Mammary epithelial cell (primary cell): ENCODE results near the gene ACKR4.

Experiments
- EZH2 ChIP-seq: IDR thresholded peaks from 2 replicates; pipeline ENCODE4 v1.6.1; 2012; ENCODE audit warnings: low read length, inconsistent platforms, borderline replicate concordance
- TF ChIP-seq, protein P1 (sequence below), 2 donors: IDR thresholded peaks in 1 of 2; conservative IDR thresholded peaks in 1 of 2; 2 replicates each; pipeline ENCODE4 v1.5.1; 2011 to 2012; ENCODE audit warnings: inconsistent platforms in 2 of 2, low read length in 2 of 2, mild to moderate bottlenecking in 2 of 2, control low read depth in 1 of 2, low read depth in 1 of 2; ENCODE audit not compliant: insufficient read depth in 1 of 2; ENCODE audit errors: extremely low read depth in 1 of 2

DNA sequence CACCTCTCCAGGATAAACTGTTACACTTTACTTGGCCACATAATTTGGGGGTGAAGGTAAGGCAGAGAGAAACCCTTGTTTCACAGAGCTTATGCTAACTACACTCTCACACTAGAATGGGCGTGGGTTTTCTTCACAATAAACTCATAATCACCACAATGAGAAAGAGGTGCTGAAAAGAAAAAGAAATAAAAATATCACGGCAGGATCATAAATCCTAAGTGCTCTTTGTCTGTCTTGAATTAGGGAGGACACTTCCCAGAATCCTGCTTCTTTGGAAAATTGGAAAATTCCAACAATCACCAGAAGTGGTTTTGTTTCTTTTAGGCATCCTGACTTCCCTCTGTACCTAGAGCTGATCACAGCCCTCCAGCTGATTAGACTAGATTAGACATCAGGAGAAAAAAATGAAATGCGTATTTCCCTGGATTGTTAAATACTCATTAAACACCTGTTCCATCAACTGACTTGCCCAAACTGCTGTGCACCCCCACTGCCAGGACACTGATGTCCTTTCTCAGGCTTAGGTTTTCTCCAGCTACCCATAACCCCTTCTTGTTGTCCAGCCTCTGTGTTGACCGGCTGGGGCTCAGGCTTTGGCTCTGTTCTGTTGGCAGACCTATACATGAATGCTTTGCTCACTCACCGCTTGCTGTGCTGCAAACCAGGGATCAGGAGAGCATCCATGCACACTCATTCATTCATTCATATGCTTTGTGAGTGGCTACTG lies 41.6 kb upstream of the ACKR4 start:
- TF ChIP-seq, protein P1, sequence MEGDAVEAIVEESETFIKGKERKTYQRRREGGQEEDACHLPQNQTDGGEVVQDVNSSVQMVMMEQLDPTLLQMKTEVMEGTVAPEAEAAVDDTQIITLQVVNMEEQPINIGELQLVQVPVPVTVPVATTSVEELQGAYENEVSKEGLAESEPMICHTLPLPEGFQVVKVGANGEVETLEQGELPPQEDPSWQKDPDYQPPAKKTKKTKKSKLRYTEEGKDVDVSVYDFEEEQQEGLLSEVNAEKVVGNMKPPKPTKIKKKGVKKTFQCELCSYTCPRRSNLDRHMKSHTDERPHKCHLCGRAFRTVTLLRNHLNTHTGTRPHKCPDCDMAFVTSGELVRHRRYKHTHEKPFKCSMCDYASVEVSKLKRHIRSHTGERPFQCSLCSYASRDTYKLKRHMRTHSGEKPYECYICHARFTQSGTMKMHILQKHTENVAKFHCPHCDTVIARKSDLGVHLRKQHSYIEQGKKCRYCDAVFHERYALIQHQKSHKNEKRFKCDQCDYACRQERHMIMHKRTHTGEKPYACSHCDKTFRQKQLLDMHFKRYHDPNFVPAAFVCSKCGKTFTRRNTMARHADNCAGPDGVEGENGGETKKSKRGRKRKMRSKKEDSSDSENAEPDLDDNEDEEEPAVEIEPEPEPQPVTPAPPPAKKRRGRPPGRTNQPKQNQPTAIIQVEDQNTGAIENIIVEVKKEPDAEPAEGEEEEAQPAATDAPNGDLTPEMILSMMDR (conservative IDR thresholded peaks at IDR 0.05 in 1 of 2, IDR thresholded peaks at IDR 0.05 in 1 of 2; ENCODE audit: extremely low read depth in 1 of 2, insufficient read depth in 1 of 2, low read depth in 1 of 2, low read length in 2 of 2), result no peak
- no peak for TF ChIP-seq EZH2
